Measurements from ENCODE around the gene SLC30A3.

The SLC30A3 gene

DNA sequence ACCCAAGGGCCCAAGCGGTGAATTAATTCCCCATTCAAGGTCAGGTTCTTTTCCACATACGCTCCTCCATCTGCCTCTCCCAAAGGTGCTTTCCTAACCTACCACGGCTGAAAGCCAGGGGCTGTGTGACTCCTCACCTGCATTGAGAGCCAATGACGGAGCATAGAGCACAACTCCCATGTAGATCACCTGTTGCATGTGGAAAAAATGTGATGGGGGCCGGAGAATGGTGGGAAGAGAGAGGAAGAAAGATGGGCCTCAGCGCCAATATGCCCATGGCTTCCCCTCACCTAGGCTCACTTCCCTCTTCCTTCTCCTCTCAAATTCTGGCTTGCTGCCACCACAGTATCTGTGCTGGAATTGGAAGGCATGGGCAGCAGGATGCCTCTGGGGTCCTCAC lies 56.5 kb downstream of the SLC30A3 start:
- Histone ChIP-seq H3K27ac (ENCODE audit: low read length) (no peak overlapping the region), H3K9me3 (ENCODE audit: control insufficient read depth, insufficient read depth, low read length) (no peaks in the 10 kb centered on the region), H3K4me1 (ENCODE audit: control insufficient read depth, insufficient read depth, low read length) (no peaks in the 10 kb centered on the region), H3K36me3 (ENCODE audit: control insufficient read depth, insufficient read depth, low read length) (peaks cover 65% of the 10 kb centered on the region), H3K4me3 (ENCODE audit: low read length) (no peak overlapping the region), H3K27me3 (ENCODE audit: control insufficient read depth, insufficient read depth, low read length) (no peaks in the 10 kb centered on the region)
- DNase-seq (ENCODE audit: low read depth, low spot score): no peak
- no CpG with 5 or more reads among the region's 6 CpGs for WGBS (ENCODE audit: insufficient coverage, insufficient read length)

DNA sequence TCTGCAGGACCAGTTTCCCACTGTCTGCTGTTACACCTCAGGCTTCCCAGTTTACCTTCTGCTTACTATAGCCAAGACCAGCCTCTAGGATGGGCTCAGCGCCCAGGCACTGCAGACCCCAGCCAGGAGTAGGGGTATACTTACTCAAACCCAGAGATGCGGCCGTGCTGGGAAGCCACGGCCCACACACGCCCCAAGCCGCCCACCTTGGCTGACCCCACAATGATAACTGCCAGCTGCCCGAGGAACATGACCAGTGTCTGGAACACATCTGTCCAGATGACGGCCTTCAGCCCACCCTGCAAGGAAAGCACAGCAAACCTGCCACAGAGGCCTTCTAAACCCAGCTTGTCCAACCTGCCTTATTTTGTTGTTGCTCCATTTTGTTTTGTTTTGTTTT lies 57.6 kb downstream of the SLC30A3 start:
- no CpG with 5 or more reads among the region's 8 CpGs for WGBS (ENCODE audit: insufficient coverage, insufficient read length)
- Histone ChIP-seq H3K27ac (ENCODE audit: low read length) (no peak overlapping the region), H3K9me3 (ENCODE audit: control insufficient read depth, insufficient read depth, low read length) (no peaks in the 10 kb centered on the region), H3K4me3 (ENCODE audit: low read length) (no peak overlapping the region), H3K4me1 (ENCODE audit: control insufficient read depth, insufficient read depth, low read length) (no peaks in the 10 kb centered on the region), H3K27me3 (ENCODE audit: control insufficient read depth, insufficient read depth, low read length) (no peaks in the 10 kb centered on the region), H3K36me3 (ENCODE audit: control insufficient read depth, insufficient read depth, low read length) (peaks cover 71% of the 10 kb centered on the region)
- no peak for DNase-seq (ENCODE audit: low read depth, low spot score)

DNA sequence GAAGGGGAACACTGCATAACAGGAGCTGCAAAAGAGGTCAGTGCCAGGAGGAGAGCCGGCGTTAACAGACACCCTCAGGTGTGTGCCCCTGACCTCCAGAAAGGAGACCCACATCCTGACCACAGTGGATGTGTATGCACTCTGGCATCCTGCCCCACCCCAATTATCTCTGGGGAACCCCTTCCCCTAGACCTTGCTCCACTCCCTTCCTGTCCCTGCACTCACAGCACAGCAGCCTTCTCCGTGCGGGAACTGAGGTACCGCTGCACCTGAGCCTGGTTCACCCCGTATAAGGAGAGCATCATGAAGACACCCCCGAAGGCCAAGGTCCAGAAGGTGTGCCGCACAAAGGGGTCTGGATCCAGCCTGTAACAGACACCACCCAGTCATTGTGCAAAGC lies 58.3 kb downstream of the SLC30A3 start:
- no peak overlapping the region for H3K4me3 ChIP-seq (ENCODE audit: low read length)
- H3K4me1 ChIP-seq (ENCODE audit: control insufficient read depth, insufficient read depth, low read length): no peaks in the 10 kb centered on the region
- H3K27ac ChIP-seq (ENCODE audit: low read length): no peak overlapping the region
- no peak for DNase-seq (ENCODE audit: low read depth, low spot score)
- no peaks in the 10 kb centered on the region for H3K9me3 ChIP-seq (ENCODE audit: control insufficient read depth, insufficient read depth, low read length)
- peaks cover 73% of the 10 kb centered on the region for H3K36me3 ChIP-seq (ENCODE audit: control insufficient read depth, insufficient read depth, low read length)
- H3K27me3 ChIP-seq (ENCODE audit: control insufficient read depth, insufficient read depth, low read length): no peaks in the 10 kb centered on the region
- WGBS (ENCODE audit: insufficient coverage, insufficient read length): no CpG with 5 or more reads among the region's 8 CpGs

DNA sequence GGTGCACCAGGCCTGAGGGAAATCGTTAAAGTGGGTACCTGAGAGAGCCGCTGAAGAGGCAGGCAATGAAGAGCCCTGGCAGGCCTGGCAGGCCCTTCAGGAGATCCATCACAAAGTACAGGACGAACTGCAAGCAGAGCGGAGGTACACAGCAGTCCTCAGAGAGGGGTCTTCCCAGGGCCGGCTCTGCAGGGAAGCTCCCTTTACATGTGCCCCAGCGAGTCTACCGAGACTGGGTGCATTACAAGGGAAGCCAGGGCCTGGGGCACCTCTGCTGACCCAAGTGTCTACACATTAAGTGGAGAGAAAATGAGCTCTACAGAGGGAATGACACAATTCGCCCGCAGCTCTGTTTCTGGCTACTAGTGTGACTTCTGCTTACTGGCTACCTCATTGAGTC lies 59.1 kb downstream of the SLC30A3 start:
- Histone ChIP-seq H3K27me3 (ENCODE audit: control insufficient read depth, insufficient read depth, low read length) (no peaks in the 10 kb centered on the region), H3K27ac (ENCODE audit: low read length) (no peak overlapping the region), H3K4me1 (ENCODE audit: control insufficient read depth, insufficient read depth, low read length) (no peaks in the 10 kb centered on the region), H3K9me3 (ENCODE audit: control insufficient read depth, insufficient read depth, low read length) (no peaks in the 10 kb centered on the region), H3K4me3 (ENCODE audit: low read length) (no peak overlapping the region), H3K36me3 (ENCODE audit: control insufficient read depth, insufficient read depth, low read length) (peaks cover 74% of the 10 kb centered on the region)
- WGBS (ENCODE audit: insufficient coverage, insufficient read length): no CpG with 5 or more reads among the region's 9 CpGs
- DNase-seq (ENCODE audit: low read depth, low spot score): no peak

Data from iPS DF 6.9 (cell line).